GM12878 (cell line): ENCODE results near the gene CDC14B. TPM values are rescaled to one million over a fixed set of nuclear protein-coding genes. Genes with fewer than 3 reads are reported as not detected.

Source experiments
- ATAC-seq: fragments of 200-7000 bp; cut with Tn5 transposase; 3 replicates; pipeline ENCODE4 v1.9.1; 2020; ENCODE audit warnings: mild to moderate bottlenecking, moderate library complexity
- BruUV-seq: library from RNA; stranded (reverse); fragments of 400-500 nt; replicated peaks from 2 replicates; lab custom pipeline; 2021; lab: Mats Ljungman, UMichigan
- CTCF ChIA-PET: fragments of 300-600 bp; sonication (Branson Sonifier 250); formaldehyde crosslinking; extraction: SDS; loops from one replicate; lab custom pipeline; 2021; ENCODE audit warnings: inconsistent platforms; lab: Yijun Ruan, JAX
- POLR2A ChIA-PET: fragments of 350-600 bp; formaldehyde crosslinking; extraction: SDS; loops from one replicate; lab custom pipeline; 2021; ENCODE audit warnings: inconsistent platforms; lab: Charles Lee
- RAD21 ChIA-PET: fragments of 300-600 bp; sonication (Branson Sonifier 250); formaldehyde crosslinking; loops from one replicate; lab custom pipeline; 2023; ENCODE audit warnings: antibody characterized with exemption; ENCODE audit not compliant: unreplicated experiment; lab: Charles Lee
- SMC1A ChIA-PET: fragments of 300-600 bp; sonication (Branson Sonifier 250); formaldehyde crosslinking; loops from one replicate; lab custom pipeline; 2023; ENCODE audit not compliant: unreplicated experiment, uncharacterized antibody; lab: Charles Lee
- DNase-seq: peaks from one replicate; pipeline ENCODE4 v3.0.0-alpha.2; 2011; ENCODE audit warnings: low read depth, low spot score
- FAIRE-seq: peaks from 3 replicates; lab custom pipeline; 2011; peaks lifted over from hg19 to GRCh38; lab: Jason Lieb, UNC
- H2AFZ ChIP-seq: 2 replicates; pipeline ENCODE4 v1.6.0; 2011; ENCODE audit warnings: low read depth, low read length, control low read depth; ENCODE audit not compliant: control insufficient read depth
- H3K27ac ChIP-seq: 2 replicates; pipeline ENCODE4 v1.5.1; 2011; ENCODE audit warnings: control low read depth; ENCODE audit not compliant: control insufficient read depth, insufficient read depth
- H3K27me3 ChIP-seq, 2 experiments: replicated peaks in 1 of 2; 2 replicates each; pipeline versions ENCODE4 v1.6.0 to v1.6.1; 2011; ENCODE audit warnings: low read length in 1 of 2; ENCODE audit not compliant: control insufficient read depth in 2 of 2, insufficient read depth in 2 of 2
- H3K36me3 ChIP-seq, 2 experiments: 2 replicates each; pipeline ENCODE4 v1.5.1; 2011; ENCODE audit warnings: low read length in 1 of 2; ENCODE audit not compliant: control insufficient read depth in 2 of 2, insufficient read depth in 2 of 2
- H3K4me1 ChIP-seq: 2 replicates; pipeline ENCODE4 v1.6.1; 2011; ENCODE audit warnings: mild to moderate bottlenecking, low read length, moderate library complexity, mixed read lengths; ENCODE audit not compliant: control insufficient read depth, insufficient read depth
- H3K4me2 ChIP-seq: 2 replicates; pipeline ENCODE4 v1.6.0; 2011; ENCODE audit warnings: control low read depth; ENCODE audit not compliant: control insufficient read depth, insufficient read depth
- H3K4me3 ChIP-seq: fragments of 200-600 bp; sonication (generic); 2 replicates; pipeline ENCODE4 v1.5.1; 2016
- H3K79me2 ChIP-seq: 2 replicates; pipeline ENCODE4 v1.6.0; 2011; ENCODE audit warnings: low read length; ENCODE audit not compliant: control insufficient read depth, insufficient read depth
- H3K9ac ChIP-seq: 2 replicates; pipeline ENCODE4 v1.8.0; 2011; ENCODE audit warnings: low read length, control low read depth, mixed read lengths; ENCODE audit not compliant: control insufficient read depth, insufficient read depth
- H3K9me3 ChIP-seq: replicated peaks from 3 replicates; pipeline ENCODE4 v1.5.1; 2011; ENCODE audit warnings: mild to moderate bottlenecking, low read length; ENCODE audit not compliant: control insufficient read depth, insufficient read depth
- H4K20me1 ChIP-seq: 2 replicates; pipeline ENCODE4 v1.6.0; 2011; ENCODE audit not compliant: control insufficient read depth, insufficient read depth
- CREB1 ChIP-seq: IDR thresholded peaks from 2 replicates; pipeline ENCODE4 v1.6.1; 2012; ENCODE audit warnings: low read depth, mild to moderate bottlenecking, inconsistent platforms
- CREM ChIP-seq: IDR thresholded peaks from 2 replicates; pipeline ENCODE4 v1.6.1; 2014; ENCODE audit warnings: antibody characterized with exemption, low read depth
- DPF2 ChIP-seq: fragments of 450-650 bp; IDR thresholded peaks from 2 replicates; pipeline ENCODE4 v1.6.1; 2017; ENCODE audit warnings: mild to moderate bottlenecking
- HCFC1 ChIP-seq: fragments of 150-350 bp; IDR thresholded peaks from 2 replicates; pipeline ENCODE4 v1.6.1; 2014; ENCODE audit warnings: low read length
- HDAC2 ChIP-seq: fragments of 200-600 bp; sonication (generic); IDR thresholded peaks from 2 replicates; pipeline ENCODE4 v1.6.1; 2017
- IKZF1 ChIP-seq: fragments of 450-650 bp; conservative IDR thresholded peaks from 2 replicates; pipeline ENCODE4 v1.6.1; 2017; ENCODE audit warnings: antibody characterized with exemption, mild to moderate bottlenecking
- NR2F1 ChIP-seq: fragments of 450-650 bp; conservative IDR thresholded peaks from 2 replicates; pipeline ENCODE4 v1.6.1; 2017; ENCODE audit warnings: mild to moderate bottlenecking
- RBBP5 ChIP-seq: fragments of 200-600 bp; sonication (generic); conservative IDR thresholded peaks from 2 replicates; pipeline ENCODE4 v1.6.1; 2016
- RCOR1 ChIP-seq: conservative IDR thresholded peaks from 2 replicates; pipeline ENCODE4 v1.6.1; 2012; ENCODE audit warnings: low read depth, low read length, improper control_type of control experiment
- SMC3 ChIP-seq: IDR thresholded peaks from 2 replicates; pipeline ENCODE4 v1.6.1; 2011; ENCODE audit warnings: low read length, improper control_type of control experiment, borderline replicate concordance
- SPI1 ChIP-seq: IDR thresholded peaks from 2 replicates; pipeline ENCODE4 v1.6.1; 2011; ENCODE audit warnings: low read depth, mild to moderate bottlenecking, low read length, moderate library complexity, borderline replicate concordance; ENCODE audit not compliant: insufficient read depth
- TAF1 ChIP-seq: IDR thresholded peaks from 2 replicates; pipeline ENCODE4 v1.6.1; 2011; ENCODE audit warnings: mild to moderate bottlenecking, low read depth, low read length, borderline replicate concordance
- WRNIP1 ChIP-seq: IDR thresholded peaks from 2 replicates; pipeline ENCODE4 v1.6.1; 2011; ENCODE audit warnings: low read depth, low read length, improper control_type of control experiment, borderline replicate concordance
- WGBS: methylation state at CpG from one replicate; pipeline ENCODE4 v1.1.6; 2016; ENCODE audit warnings: low lambda C conversion rate; ENCODE audit not compliant: insufficient replicate concordance, insufficient coverage; ENCODE audit errors: missing lambda C conversion rate; 5-methylcytosine and 5-hydroxymethylcytosine counted together
- in situ Hi-C: fragments of 300-500 bp; cut with MboI; formaldehyde crosslinking; loops from 9 replicates; pipeline ENCODE4 v1.14.3; 2018; ENCODE audit warnings: mixed read lengths
- intact Hi-C: fragments of 100-400 bp; cut with micrococcal nuclease; formaldehyde crosslinking; loops from one replicate; pipeline ENCODE4 v1.14.2; 2022; ENCODE audit not compliant: unreplicated experiment
- polyA plus RNA-seq, 11 experiments: library from polyadenylated mRNA; depleted of rRNA in 4 of 11; unstranded in 6 of 11; stranded (reverse) in 5 of 11; fragments of >200 nt; fragmentation: Nextera tagmentation in 4 of 11; fragmentation: Illumina TruSeq in 1 of 11; extraction: Ambion mirVana in 4 of 11; extraction: Trizol in 1 of 11; gene quantifications; 1 replicate in 1 of 11; 2 replicates in 10 of 11; pipeline versions ENCODE4 v1.2.1 to v1.2.3, GENCODE V29; 2011 to 2016; ENCODE audit warnings: inconsistent platforms in 2 of 11, missing spikeins in 2 of 11, low read depth in 1 of 11
- total RNA-seq, 4 experiments: library from RNA; depleted of rRNA in 3 of 4; stranded (reverse); fragments of >200 nt in 3 of 4; fragmentation: Illumina TruSeq in 1 of 4; extraction: Trizol in 1 of 4; gene quantifications; 2 replicates each; pipeline versions ENCODE4 v1.2.1 to v1.2.3, GENCODE V29; 2013 to 2021
- TF ChIP-seq, protein P1 (sequence below): fragments of 450-650 bp; formaldehyde crosslinking; IDR thresholded peaks from 2 replicates; pipeline ENCODE4 v1.4.0; 2020; ENCODE audit warnings: mild to moderate bottlenecking, moderate library complexity
- TF ChIP-seq, protein P2 (sequence below): IDR thresholded peaks from 2 replicates; pipeline ENCODE4 v1.6.1; 2011; ENCODE audit warnings: low read depth, mild to moderate bottlenecking, low read length, moderate library complexity, borderline replicate concordance; ENCODE audit errors: extremely low read depth
- TF ChIP-seq, protein P3 (sequence below): fragments of 450-650 bp; conservative IDR thresholded peaks from 2 replicates; pipeline ENCODE4 v1.6.1; 2017; ENCODE audit warnings: mild to moderate bottlenecking, moderate library complexity

CDC14B gene
- total and polyA plus RNA-seq, 10 of the 15 experiments (the other 5 are each of a cell fraction or from before 2014, with no cell fraction given): 3.7 to 11.7 (median 6.2) TPM

- TF ChIP-seq SMC3 (0 out of 2 replicates have a peak, but pooled peaks have one; percentile 0), DPF2 (no peak), RCOR1 (no peak), TAF1 (no peak), RBBP5 (no peak), IKZF1 (no peak), HCFC1 (no peak), HDAC2 (no peak), CREM (0 out of 2 replicates have a peak, but pooled peaks have one; percentile 19), CREB1 (no peak), NR2F1 (0 out of 2 replicates have a peak, but pooled peaks have one; percentile 4), SPI1 (no peak), WRNIP1 (no peak)
- TF ChIP-seq, protein P1, sequence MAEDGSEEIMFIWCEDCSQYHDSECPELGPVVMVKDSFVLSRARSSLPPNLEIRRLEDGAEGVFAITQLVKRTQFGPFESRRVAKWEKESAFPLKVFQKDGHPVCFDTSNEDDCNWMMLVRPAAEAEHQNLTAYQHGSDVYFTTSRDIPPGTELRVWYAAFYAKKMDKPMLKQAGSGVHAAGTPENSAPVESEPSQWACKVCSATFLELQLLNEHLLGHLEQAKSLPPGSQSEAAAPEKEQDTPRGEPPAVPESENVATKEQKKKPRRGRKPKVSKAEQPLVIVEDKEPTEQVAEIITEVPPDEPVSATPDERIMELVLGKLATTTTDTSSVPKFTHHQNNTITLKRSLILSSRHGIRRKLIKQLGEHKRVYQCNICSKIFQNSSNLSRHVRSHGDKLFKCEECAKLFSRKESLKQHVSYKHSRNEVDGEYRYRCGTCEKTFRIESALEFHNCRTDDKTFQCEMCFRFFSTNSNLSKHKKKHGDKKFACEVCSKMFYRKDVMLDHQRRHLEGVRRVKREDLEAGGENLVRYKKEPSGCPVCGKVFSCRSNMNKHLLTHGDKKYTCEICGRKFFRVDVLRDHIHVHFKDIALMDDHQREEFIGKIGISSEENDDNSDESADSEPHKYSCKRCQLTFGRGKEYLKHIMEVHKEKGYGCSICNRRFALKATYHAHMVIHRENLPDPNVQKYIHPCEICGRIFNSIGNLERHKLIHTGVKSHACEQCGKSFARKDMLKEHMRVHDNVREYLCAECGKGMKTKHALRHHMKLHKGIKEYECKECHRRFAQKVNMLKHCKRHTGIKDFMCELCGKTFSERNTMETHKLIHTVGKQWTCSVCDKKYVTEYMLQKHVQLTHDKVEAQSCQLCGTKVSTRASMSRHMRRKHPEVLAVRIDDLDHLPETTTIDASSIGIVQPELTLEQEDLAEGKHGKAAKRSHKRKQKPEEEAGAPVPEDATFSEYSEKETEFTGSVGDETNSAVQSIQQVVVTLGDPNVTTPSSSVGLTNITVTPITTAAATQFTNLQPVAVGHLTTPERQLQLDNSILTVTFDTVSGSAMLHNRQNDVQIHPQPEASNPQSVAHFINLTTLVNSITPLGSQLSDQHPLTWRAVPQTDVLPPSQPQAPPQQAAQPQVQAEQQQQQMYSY (CRISPR knock-in tag): no peak
- TF ChIP-seq, protein P2, sequence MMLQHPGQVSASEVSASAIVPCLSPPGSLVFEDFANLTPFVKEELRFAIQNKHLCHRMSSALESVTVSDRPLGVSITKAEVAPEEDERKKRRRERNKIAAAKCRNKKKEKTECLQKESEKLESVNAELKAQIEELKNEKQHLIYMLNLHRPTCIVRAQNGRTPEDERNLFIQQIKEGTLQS: no peak
- TF ChIP-seq, protein P3, sequence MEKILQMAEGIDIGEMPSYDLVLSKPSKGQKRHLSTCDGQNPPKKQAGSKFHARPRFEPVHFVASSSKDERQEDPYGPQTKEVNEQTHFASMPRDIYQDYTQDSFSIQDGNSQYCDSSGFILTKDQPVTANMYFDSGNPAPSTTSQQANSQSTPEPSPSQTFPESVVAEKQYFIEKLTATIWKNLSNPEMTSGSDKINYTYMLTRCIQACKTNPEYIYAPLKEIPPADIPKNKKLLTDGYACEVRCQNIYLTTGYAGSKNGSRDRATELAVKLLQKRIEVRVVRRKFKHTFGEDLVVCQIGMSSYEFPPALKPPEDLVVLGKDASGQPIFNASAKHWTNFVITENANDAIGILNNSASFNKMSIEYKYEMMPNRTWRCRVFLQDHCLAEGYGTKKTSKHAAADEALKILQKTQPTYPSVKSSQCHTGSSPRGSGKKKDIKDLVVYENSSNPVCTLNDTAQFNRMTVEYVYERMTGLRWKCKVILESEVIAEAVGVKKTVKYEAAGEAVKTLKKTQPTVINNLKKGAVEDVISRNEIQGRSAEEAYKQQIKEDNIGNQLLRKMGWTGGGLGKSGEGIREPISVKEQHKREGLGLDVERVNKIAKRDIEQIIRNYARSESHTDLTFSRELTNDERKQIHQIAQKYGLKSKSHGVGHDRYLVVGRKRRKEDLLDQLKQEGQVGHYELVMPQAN: no peak
- no peak for DNase-seq
- WGBS: 1% methylated on average over 47 of the region's 63 CpGs
- H3K4me3 ChIP-seq: peak overlapping the region; percentile 68
- no peaks in the 10 kb centered on the region for H3K79me2 ChIP-seq
- CTCF ChIA-PET: interaction anchor here (1.4 to 4.7 kb wide), 3 partner anchors 9 to 123 kb away, joined by 4 to 34 read pairs (median 14); no protein-coding TSS in a partner anchor
- in situ Hi-C loops (no loop called here), intact Hi-C loops (loop anchor here (2.0 kb wide), 2 partner anchors 32 to 116 kb away; partner anchors contain the start of gene ZNF367)
- FAIRE-seq: no peak
- peak overlapping the region; percentile 89 for H3K4me2 ChIP-seq
- H2AFZ ChIP-seq: peak overlapping the region; percentile 86
- TSS peak; percentile 63 for BruUV-seq
- SMC1A ChIA-PET: interaction anchor here (0.9 to 4.5 kb wide), 8 partner anchors 9 to 114 kb away, joined by 3 to 38 read pairs (median 8); no protein-coding TSS in a partner anchor
- H3K36me3 ChIP-seq: no peaks in the 10 kb centered on the region
- no peaks in the 10 kb centered on the region for H4K20me1 ChIP-seq
- ATAC-seq: peak; percentile 4; the same call in 1 of the 3 replicates
- peaks cover 6% of the 10 kb centered on the region for H3K4me1 ChIP-seq
- H3K27ac ChIP-seq: no peak overlapping the region
- POLR2A ChIA-PET: interaction anchor here (0.6 to 1.5 kb wide), 3 partner anchors 33 to 107 kb away, joined by 3 read pairs; no protein-coding TSS in a partner anchor
- H3K9ac ChIP-seq: peak overlapping the region; percentile 27
- H3K9me3 ChIP-seq: no peaks in the 10 kb centered on the region
- H3K27me3 ChIP-seq: peaks cover 0 to 3% of the 10 kb centered on the region in 2 experiments; a peak in 1 of 4 replicates
- RAD21 ChIA-PET: interaction anchor here (0.9 to 4.1 kb wide), 8 partner anchors 10 to 216 kb away, joined by 3 to 30 read pairs (median 4); partner anchors contain the start of gene PRXL2C
Measured at GRCh38 chr9:96450613-96451528, 168.8 kb downstream of the CDC14B start.
